Mucosa of descending colon (tissue), 3 donors: ENCODE measurements around the gene NAIF1. TPM values are rescaled to one million over a fixed set of nuclear protein-coding genes. Genes with fewer than 3 reads are reported as not detected.
"Not testable (repeated sequence)": the region's sequence is repeated elsewhere in the genome, so short reads cannot be mapped to it uniquely, and the experiment has no call there.

Experiments used
- ATAC-seq: fragments of 200-7000 bp; cut with Tn5 transposase; one replicate; pipeline ENCODE4 v1.9.1; 2020; ENCODE audit warnings: mild to moderate bottlenecking, moderate library complexity
- DNase-seq, 3 donors: peaks; one replicate each; pipeline ENCODE4 v3.0.0-alpha.2; 2020
- H3K36me3 ChIP-seq: fragments of 200-600 bp; one replicate; pipeline ENCODE4 v1.8.0; 2021; ENCODE audit warnings: low read depth, mild to moderate bottlenecking
- H3K4me1 ChIP-seq: fragments of 200-600 bp; one replicate; pipeline ENCODE4 v1.8.0; 2021; ENCODE audit warnings: low read depth, mild to moderate bottlenecking
- H3K4me3 ChIP-seq: fragments of 200-600 bp; one replicate; pipeline ENCODE4 v1.8.0; 2021; ENCODE audit warnings: mild to moderate bottlenecking
- H3K9me3 ChIP-seq: fragments of 200-600 bp; one replicate; pipeline ENCODE4 v1.8.0; 2021; ENCODE audit warnings: mild to moderate bottlenecking
- intact Hi-C, 2 donors: fragments of 100-400 bp; cut with DNase I in 1 of 2; cut with micrococcal nuclease in 1 of 2; formaldehyde crosslinking; loops; one replicate each; pipeline versions ENCODE4 v1.11.0 to v1.11.1; 2022; cut with DNase I, micrococcal nuclease
- total RNA-seq, 3 donors: library from RNA; stranded (reverse); fragmentation: NEBNext Ultra II Directional in 2 of 3; extraction: Animal tissue kit (Norgen Biotek cat#: 25700) in 2 of 3; gene quantifications; one replicate each; pipeline versions ENCODE4 v1.2.1 to v1.2.4, GENCODE V29; 2021 to 2023
- TF ChIP-seq, protein P1 (sequence below): fragments of 200-600 bp; IDR thresholded peaks from one replicate; pipeline ENCODE4 v1.8.0; 2022; ENCODE audit warnings: antibody characterized with exemption, mild to moderate bottlenecking
- donor health status: DM: no; HTN: no; CAD: no; lungs with moderate emphysema.
- donor health status: DM: no; HTN: no; CAD: no.
- donor health status: DM: no; HTN: yes; CAD: no.

The NAIF1 gene
- total RNA-seq, 3 donors from 2014 or later = 10.4 to 12.6 (median 11.9) TPM

DNA sequence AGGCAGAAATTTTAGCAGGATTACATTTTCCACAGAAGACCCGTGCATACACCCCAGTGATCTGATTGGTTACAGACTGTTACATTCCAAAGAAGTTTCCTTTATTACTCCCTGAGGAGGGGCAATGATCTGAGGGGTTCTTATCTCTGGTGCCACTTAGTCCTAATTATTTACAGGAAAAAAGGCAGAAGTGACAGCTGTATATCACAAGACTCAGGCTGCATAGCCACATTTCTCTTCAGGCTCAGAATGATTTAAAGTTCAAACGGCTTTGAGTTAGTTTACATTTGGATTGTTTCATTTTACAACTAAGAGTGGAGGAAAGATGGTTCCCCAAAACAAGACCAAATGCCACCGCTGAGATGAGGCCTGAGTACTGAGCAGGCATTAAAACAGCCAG, 17.3 kb downstream of the NAIF1 start:
- intact Hi-C loops = no loop called here
- H3K4me1 ChIP-seq = no peaks in the 10 kb centered on the region
- ATAC-seq = no peak
- TF ChIP-seq, protein P1, sequence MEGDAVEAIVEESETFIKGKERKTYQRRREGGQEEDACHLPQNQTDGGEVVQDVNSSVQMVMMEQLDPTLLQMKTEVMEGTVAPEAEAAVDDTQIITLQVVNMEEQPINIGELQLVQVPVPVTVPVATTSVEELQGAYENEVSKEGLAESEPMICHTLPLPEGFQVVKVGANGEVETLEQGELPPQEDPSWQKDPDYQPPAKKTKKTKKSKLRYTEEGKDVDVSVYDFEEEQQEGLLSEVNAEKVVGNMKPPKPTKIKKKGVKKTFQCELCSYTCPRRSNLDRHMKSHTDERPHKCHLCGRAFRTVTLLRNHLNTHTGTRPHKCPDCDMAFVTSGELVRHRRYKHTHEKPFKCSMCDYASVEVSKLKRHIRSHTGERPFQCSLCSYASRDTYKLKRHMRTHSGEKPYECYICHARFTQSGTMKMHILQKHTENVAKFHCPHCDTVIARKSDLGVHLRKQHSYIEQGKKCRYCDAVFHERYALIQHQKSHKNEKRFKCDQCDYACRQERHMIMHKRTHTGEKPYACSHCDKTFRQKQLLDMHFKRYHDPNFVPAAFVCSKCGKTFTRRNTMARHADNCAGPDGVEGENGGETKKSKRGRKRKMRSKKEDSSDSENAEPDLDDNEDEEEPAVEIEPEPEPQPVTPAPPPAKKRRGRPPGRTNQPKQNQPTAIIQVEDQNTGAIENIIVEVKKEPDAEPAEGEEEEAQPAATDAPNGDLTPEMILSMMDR = no peak
- DNase-seq = no peak
- H3K36me3 ChIP-seq = no peaks in the 10 kb centered on the region
- H3K4me3 ChIP-seq = no peak overlapping the region
- no peaks in the 10 kb centered on the region for H3K9me3 ChIP-seq

DNA sequence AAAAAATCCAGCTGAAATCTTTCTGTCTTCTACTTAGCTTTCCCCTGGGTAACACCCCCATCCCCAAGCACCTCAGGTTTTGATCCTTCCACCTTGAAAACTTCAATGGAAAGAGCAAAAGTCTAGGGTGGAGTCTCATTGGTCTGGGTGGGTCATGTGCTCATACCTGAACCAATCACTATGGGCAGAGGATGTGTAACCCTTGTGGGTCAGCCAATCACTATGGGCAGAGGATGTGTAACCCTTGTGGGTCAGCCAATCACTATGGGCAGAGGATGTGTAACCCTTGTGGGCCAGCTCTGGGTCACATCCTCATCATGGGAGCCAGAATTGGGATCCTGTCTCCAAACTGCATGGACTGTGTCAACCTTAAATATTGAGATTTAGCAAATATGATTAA, 18.5 kb downstream of the NAIF1 start:
- ATAC-seq = no peak
- no peaks in the 10 kb centered on the region for H3K9me3 ChIP-seq
- intact Hi-C loops = no loop called here
- H3K4me1 ChIP-seq = no peaks in the 10 kb centered on the region
- TF ChIP-seq, protein P1 = no peak
- no peak for DNase-seq
- no peaks in the 10 kb centered on the region for H3K36me3 ChIP-seq
- no peak overlapping the region for H3K4me3 ChIP-seq

DNA sequence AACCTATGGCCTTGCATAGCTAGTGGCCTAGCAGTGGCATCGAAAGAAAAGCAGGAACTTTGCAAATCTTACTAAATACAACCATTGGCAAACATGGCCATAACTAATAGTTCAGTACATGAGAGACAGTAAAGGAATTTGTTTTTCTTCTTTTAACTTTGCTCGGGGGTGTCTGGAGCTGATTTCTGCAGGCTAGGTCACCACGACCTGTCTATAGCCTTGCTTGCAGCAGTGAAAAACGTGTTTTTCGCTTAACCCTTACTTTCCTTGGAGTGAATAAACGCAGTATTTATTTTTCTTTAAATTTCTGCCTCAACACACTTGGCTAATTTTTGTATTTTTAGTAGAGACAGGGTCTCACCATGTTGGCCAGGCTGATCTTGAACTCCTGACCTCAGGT, 19.9 kb downstream of the NAIF1 start:
- no peak overlapping the region for H3K4me3 ChIP-seq
- no peak for ATAC-seq
- no peaks in the 10 kb centered on the region for H3K4me1 ChIP-seq
- DNase-seq = no peak
- intact Hi-C loops = no loop called here
- TF ChIP-seq, protein P1 = no peak
- H3K36me3 ChIP-seq = no peaks in the 10 kb centered on the region
- H3K9me3 ChIP-seq = no peaks in the 10 kb centered on the region

DNA sequence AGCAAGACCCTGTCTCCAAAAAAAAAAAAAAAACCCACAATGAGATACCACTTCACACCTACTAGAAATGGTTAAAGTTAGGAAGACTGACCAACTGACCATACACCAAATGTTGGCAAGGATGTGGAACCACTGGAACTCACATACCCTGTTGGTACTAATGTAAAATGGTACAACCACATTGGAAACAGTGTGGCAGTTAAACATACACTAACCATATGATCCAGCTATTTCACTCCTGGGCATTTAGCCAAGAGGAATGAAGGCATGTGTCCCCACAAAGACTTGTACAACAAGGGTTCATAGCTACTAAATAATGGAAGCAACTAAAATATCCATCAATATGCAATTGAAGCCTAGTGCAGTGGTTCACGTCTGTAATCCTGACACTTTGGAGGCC, 21.3 kb downstream of the NAIF1 start:
- H3K4me1 ChIP-seq = no peaks in the 10 kb centered on the region
- H3K4me3 ChIP-seq = no peak overlapping the region
- H3K9me3 ChIP-seq = no peaks in the 10 kb centered on the region
- intact Hi-C loops = no loop called here
- H3K36me3 ChIP-seq = no peaks in the 10 kb centered on the region
- ATAC-seq = no peak
- TF ChIP-seq, protein P1 = no peak
- DNase-seq = no peak

DNA sequence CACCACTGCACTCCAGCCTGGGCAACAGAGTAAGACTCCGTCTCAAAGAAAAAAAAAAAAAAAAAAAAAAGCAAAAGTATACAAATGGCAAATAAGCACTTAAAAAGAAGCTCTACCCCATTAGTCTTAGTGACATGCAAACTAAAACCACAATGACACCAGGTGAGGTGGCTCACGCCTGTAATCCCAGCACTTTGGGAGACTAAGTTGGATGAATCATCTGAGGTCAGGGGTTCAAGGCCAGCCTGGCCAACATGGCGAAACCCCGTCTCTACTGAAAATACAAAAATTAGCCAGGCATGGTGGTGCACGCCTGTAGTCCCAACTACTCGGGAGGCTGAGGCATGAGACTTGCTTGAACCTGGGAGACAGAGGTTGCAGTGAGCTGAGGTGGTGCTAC, 21.7 kb downstream of the NAIF1 start:
- DNase-seq, H3K36me3 ChIP-seq, H3K9me3 ChIP-seq, H3K4me1 ChIP-seq, ATAC-seq, H3K4me3 ChIP-seq, intact Hi-C loops: not testable (repeated sequence)

DNA sequence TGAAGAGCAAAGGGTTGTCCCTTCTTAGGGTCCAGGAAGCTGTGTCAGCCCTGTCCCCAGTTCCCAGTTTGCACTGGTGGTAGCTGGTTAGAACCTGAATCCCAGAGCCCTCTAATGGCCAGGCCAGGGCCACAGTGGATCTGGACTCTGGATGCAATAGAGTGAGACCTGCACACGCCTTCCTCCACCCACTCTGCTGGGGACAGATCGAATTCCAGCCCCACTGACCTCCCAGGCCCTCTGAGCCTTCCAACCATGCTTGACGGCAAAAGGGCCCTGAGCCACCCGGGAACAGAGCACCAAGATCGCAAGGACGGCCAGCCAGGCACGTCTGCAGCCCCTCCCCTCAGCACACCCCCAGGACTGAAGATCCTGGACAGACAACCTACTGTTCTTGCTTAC, 23.7 kb downstream of the NAIF1 start:
- intact Hi-C loops = no loop called here
- Histone ChIP-seq H3K4me3 (no peak overlapping the region), H3K4me1 (no peaks in the 10 kb centered on the region), H3K36me3 (no peaks in the 10 kb centered on the region), H3K9me3 (no peaks in the 10 kb centered on the region)
- TF ChIP-seq, protein P1 = no peak
- ATAC-seq (peak; percentile 92), DNase-seq (no peak)
